Ramos (cell line): ENCODE results near the gene MAF.

ENCODE experiments used
- in situ Hi-C: fragments of 300-500 bp; cut with MboI; formaldehyde crosslinking; loops from one replicate; pipeline ENCODE4 v1.14.3; 2022; ENCODE audit warnings: low sequenced_read_pairs; ENCODE audit not compliant: unreplicated experiment

The MAF gene

GRCh38 chr16:79600638-79601091 lies at the start of gene MAF:
TSS of gene MAF (minus strand) at chr16:79600737. CDS start at chr16:79599902, 835 bp downstream.
- in situ Hi-C loops, result no loop called here

- in situ Hi-C loops, result no loop called here
Observed at GRCh38 chr16:79648826-79649225, 48.3 kb upstream of the MAF start.

GRCh38 chr16:79647586-79647985 lies 47.0 kb upstream of the MAF start:
- in situ Hi-C loops, result no loop called here

- in situ Hi-C loops, result no loop called here
Observed at GRCh38 chr16:79645701-79646100, 45.2 kb upstream of the MAF start.

- in situ Hi-C loops, result no loop called here
Observed at GRCh38 chr16:79644971-79645667, 44.6 kb upstream of the MAF start.

GRCh38 chr16:79642652-79643051 lies 42.1 kb upstream of the MAF start:
- in situ Hi-C loops, result no loop called here

- in situ Hi-C loops, result no loop called here
Observed at GRCh38 chr16:79640513-79641360, 40.2 kb upstream of the MAF start.

GRCh38 chr16:79639576-79640311 lies 39.2 kb upstream of the MAF start:
- in situ Hi-C loops, result no loop called here

GRCh38 chr16:79638386-79638785 lies 37.8 kb upstream of the MAF start:
- in situ Hi-C loops, result no loop called here

- in situ Hi-C loops, result no loop called here
Observed at GRCh38 chr16:79635488-79635887, 35.0 kb upstream of the MAF start.

GRCh38 chr16:79634298-79634697 lies 33.8 kb upstream of the MAF start:
- in situ Hi-C loops, result no loop called here

GRCh38 chr16:79632289-79632688 lies 31.8 kb upstream of the MAF start:
- in situ Hi-C loops, result no loop called here

- in situ Hi-C loops, result no loop called here
Observed at GRCh38 chr16:79628988-79629387, 28.5 kb upstream of the MAF start.

- in situ Hi-C loops, result no loop called here
Observed at GRCh38 chr16:79628501-79628975, 28.0 kb upstream of the MAF start.

- in situ Hi-C loops, result no loop called here
Observed at GRCh38 chr16:79627092-79627491, 26.6 kb upstream of the MAF start.

- in situ Hi-C loops, result no loop called here
Observed at GRCh38 chr16:79625738-79626137, 25.2 kb upstream of the MAF start.

- in situ Hi-C loops, result no loop called here
Observed at GRCh38 chr16:79623824-79624223, 23.3 kb upstream of the MAF start.

- in situ Hi-C loops, result no loop called here
Observed at GRCh38 chr16:79623062-79623461, 22.5 kb upstream of the MAF start.

GRCh38 chr16:79621027-79621426 lies 20.5 kb upstream of the MAF start:
- in situ Hi-C loops, result no loop called here

GRCh38 chr16:79618692-79619050 lies 18.1 kb upstream of the MAF start:
- in situ Hi-C loops, result no loop called here
